Fibroblast of skin of right biceps (primary cell): ENCODE data around the gene EFCAB12.
"Not testable (repeated sequence)": the region's sequence is repeated elsewhere in the genome, so short reads cannot be mapped to it uniquely, and the experiment has no call there.

ENCODE experiments used
- DNase-seq: peaks from one replicate; pipeline ENCODE4 v3.0.0-alpha.2; 2013

The EFCAB12 gene

GRCh38 chr3:129391583-129391982, 36.9 kb downstream of the EFCAB12 start:
- DNase-seq, result not testable (repeated sequence)

- DNase-seq, result no peak
Measured at GRCh38 chr3:129389572-129389937, 38.9 kb downstream of the EFCAB12 start.

GRCh38 chr3:129388791-129389571, 39.5 kb downstream of the EFCAB12 start:
- DNase-seq, result peak; percentile 70

- DNase-seq, result no peak
Measured at GRCh38 chr3:129387487-129387886, 40.9 kb downstream of the EFCAB12 start.

- no peak for DNase-seq
Measured at GRCh38 chr3:129386984-129387383, 41.5 kb downstream of the EFCAB12 start.

- not testable (repeated sequence) for DNase-seq
Measured at GRCh38 chr3:129385507-129385906, 42.9 kb downstream of the EFCAB12 start.

GRCh38 chr3:129384594-129385323, 43.7 kb downstream of the EFCAB12 start:
- no peak for DNase-seq

GRCh38 chr3:129384103-129384502, 44.3 kb downstream of the EFCAB12 start:
- DNase-seq, result not testable (repeated sequence)

- DNase-seq, result peak; percentile 60
Measured at GRCh38 chr3:129383292-129383860, 45.1 kb downstream of the EFCAB12 start.

- no peak for DNase-seq
Measured at GRCh38 chr3:129382366-129382765, 46.1 kb downstream of the EFCAB12 start.

GRCh38 chr3:129379582-129380358, 48.7 kb downstream of the EFCAB12 start:
- DNase-seq, result no peak

- DNase-seq, result no peak
Measured at GRCh38 chr3:129378949-129379348, 49.5 kb downstream of the EFCAB12 start.

GRCh38 chr3:129377615-129378014, 50.8 kb downstream of the EFCAB12 start:
- DNase-seq, result no peak

GRCh38 chr3:129375099-129375498, 53.3 kb downstream of the EFCAB12 start:
- DNase-seq, result no peak

GRCh38 chr3:129371041-129371826, 57.2 kb downstream of the EFCAB12 start:
- no peak for DNase-seq

- DNase-seq, result no peak
Measured at GRCh38 chr3:129370248-129370964, 58.0 kb downstream of the EFCAB12 start.

GRCh38 chr3:129369711-129370110, 58.7 kb downstream of the EFCAB12 start:
- DNase-seq, result no peak

GRCh38 chr3:129367821-129368220, 60.6 kb downstream of the EFCAB12 start:
- no peak for DNase-seq

- no peak for DNase-seq
Measured at GRCh38 chr3:129366312-129366831, 62.1 kb downstream of the EFCAB12 start.

GRCh38 chr3:129365296-129366136, 62.9 kb downstream of the EFCAB12 start:
- no peak for DNase-seq
